ENCODE data around the gene KIF3A.

The KIF3A gene

DNA sequence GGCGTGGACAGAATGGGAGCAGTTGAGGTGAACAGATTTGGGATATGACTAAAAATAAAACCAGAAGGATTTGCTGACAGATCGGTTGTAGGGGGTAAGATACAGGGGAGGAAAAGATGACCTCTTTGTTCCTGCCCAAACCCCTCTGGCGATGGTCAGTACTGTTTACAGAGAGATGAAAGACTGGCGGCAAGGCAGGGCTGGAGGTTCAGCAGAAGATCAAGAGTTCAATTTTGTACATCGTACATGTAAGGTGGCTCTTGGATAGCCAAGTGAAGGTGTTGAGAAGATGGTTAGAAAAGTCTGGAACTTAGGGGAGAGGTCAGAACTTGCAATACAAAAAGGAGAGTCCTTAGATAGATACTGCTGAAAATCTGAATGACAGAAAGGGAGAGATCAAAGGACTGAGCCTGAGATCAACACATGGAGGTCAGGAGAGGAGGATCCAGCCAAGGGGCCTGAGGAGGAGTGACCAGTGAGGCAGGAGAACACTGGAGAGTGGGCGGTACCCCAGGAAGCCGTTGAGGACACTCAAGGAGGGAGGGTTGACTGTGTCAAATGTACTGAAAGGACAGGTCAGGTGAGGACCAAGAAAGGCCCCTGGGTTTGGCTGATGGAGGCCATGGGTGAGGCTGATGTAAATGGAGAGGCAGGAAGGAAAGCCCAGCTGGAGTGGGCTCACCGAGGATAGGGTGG, 56.4 kb downstream of the KIF3A start:
- H3K4me3 ChIP-seq (ENCODE audit: low read depth, low read length), result no peak overlapping the region
- no peak overlapping the region for H3K9ac ChIP-seq
- no peaks in the 10 kb centered on the region for H3K9me3 ChIP-seq (ENCODE audit: control insufficient read depth, low read length)
- TF ChIP-seq, protein P1, sequence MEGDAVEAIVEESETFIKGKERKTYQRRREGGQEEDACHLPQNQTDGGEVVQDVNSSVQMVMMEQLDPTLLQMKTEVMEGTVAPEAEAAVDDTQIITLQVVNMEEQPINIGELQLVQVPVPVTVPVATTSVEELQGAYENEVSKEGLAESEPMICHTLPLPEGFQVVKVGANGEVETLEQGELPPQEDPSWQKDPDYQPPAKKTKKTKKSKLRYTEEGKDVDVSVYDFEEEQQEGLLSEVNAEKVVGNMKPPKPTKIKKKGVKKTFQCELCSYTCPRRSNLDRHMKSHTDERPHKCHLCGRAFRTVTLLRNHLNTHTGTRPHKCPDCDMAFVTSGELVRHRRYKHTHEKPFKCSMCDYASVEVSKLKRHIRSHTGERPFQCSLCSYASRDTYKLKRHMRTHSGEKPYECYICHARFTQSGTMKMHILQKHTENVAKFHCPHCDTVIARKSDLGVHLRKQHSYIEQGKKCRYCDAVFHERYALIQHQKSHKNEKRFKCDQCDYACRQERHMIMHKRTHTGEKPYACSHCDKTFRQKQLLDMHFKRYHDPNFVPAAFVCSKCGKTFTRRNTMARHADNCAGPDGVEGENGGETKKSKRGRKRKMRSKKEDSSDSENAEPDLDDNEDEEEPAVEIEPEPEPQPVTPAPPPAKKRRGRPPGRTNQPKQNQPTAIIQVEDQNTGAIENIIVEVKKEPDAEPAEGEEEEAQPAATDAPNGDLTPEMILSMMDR (IDR thresholded peaks at IDR 0.05), result no peak
- no peaks in the 10 kb centered on the region for H3K79me2 ChIP-seq
- H3K4me2 ChIP-seq (ENCODE audit: low read length), result no peak overlapping the region
- H3K4me1 ChIP-seq, result no peaks in the 10 kb centered on the region
- H2AFZ ChIP-seq, result no peak overlapping the region
- H3K27me3 ChIP-seq (ENCODE audit: control insufficient read depth, insufficient read depth, low read length), result no peaks in the 10 kb centered on the region
- H3K27ac ChIP-seq, result no peak overlapping the region
- no peaks in the 10 kb centered on the region for H3K36me3 ChIP-seq (ENCODE audit: control insufficient read depth, insufficient read depth, low read length)

DNA sequence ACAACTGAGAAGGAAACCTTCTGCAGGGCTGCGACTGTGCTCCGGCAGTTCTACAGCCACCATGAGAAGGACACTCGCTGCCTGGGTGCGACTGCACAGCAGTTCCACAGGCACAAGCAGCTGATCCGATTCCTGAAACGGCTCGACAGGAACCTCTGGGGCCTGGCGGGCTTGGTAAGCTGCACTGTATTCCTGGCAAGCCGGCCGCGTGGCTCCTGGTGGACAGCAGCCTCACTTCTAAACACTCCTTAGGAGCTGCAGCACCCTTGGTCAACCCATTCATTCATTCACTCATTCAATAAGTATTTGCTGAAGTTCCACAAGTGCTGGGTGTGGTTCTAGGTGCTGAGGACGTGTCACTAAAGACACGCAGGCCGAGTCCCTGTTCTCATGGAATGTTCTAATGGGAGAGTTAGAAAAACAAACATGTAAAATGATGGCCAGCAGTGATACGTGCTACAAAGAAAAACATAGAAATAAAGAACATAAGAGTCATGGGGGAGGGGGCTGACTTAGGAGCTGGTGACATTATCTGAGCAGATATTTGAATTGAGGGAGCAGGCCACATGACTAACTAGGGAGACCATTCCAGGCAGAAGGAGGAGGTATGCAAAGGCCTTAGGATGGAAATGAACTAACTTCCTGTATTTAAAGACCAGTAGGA, 57.5 kb downstream of the KIF3A start:
- Histone ChIP-seq H3K4me3 (ENCODE audit: low read depth, low read length) (no peak overlapping the region), H3K27ac (no peak overlapping the region), H3K79me2 (no peaks in the 10 kb centered on the region), H3K27me3 (ENCODE audit: control insufficient read depth, insufficient read depth, low read length) (no peaks in the 10 kb centered on the region), H3K36me3 (ENCODE audit: control insufficient read depth, insufficient read depth, low read length) (no peaks in the 10 kb centered on the region), H3K9me3 (ENCODE audit: control insufficient read depth, low read length) (no peaks in the 10 kb centered on the region), H3K4me2 (ENCODE audit: low read length) (no peak overlapping the region), H3K4me1 (no peaks in the 10 kb centered on the region), H2AFZ (no peak overlapping the region), H3K9ac (no peak overlapping the region)
- TF ChIP-seq, protein P1 (IDR thresholded peaks at IDR 0.05), result no peak

DNA sequence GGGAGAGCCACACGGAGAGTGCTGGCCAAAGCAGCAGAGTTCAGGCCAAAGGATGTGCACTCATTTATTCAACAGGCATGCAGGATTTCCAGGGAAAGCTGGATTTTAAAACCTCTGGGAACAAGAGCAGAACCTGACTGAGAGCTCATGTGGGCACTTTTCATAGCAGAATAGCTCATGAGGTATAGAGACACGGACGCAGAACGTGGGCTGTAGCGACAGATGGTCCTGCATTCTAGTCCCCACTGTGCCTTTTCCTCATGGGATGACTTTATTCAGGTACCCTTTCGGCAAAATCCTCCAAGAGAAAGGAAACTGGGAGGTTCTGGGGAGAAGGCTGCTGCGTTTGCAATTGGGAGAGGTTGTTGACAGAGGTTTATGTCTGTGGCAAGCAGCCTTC, 58.2 kb downstream of the KIF3A start:
- H3K36me3 ChIP-seq (ENCODE audit: control insufficient read depth, insufficient read depth, low read length), result no peaks in the 10 kb centered on the region

DNA sequence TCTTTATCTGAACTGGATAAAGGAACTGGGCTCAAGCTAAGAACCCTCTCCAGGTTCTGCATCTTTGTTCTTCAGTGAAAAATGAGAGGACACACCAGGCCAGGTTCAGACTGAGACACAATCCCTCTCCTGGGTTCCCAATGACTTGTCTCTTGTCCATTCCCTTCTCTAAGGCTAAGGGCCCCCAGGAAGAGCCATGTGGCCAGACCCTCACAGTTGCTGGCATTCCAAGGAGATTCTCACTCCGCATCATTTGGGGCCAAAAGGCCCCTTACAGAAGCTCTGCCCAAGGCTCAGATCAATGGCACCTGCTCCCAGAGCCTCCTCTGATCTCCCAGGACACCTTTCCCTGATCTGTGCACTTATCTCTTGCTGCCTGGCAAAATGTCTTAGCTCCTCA, 58.6 kb downstream of the KIF3A start:
- TF ChIP-seq, protein P1 (IDR thresholded peaks at IDR 0.05), result no peak
- H3K4me3 ChIP-seq (ENCODE audit: low read depth, low read length), result no peak overlapping the region
- no peak overlapping the region for H2AFZ ChIP-seq
- no peaks in the 10 kb centered on the region for H3K36me3 ChIP-seq (ENCODE audit: control insufficient read depth, insufficient read depth, low read length)
- no peak overlapping the region for H3K4me2 ChIP-seq (ENCODE audit: low read length)
- H3K27me3 ChIP-seq (ENCODE audit: control insufficient read depth, insufficient read depth, low read length), result no peaks in the 10 kb centered on the region
- H3K9me3 ChIP-seq (ENCODE audit: control insufficient read depth, low read length), result no peaks in the 10 kb centered on the region
- H3K79me2 ChIP-seq, result no peaks in the 10 kb centered on the region
- no peak overlapping the region for H3K9ac ChIP-seq
- H3K27ac ChIP-seq, result no peak overlapping the region
- no peaks in the 10 kb centered on the region for H3K4me1 ChIP-seq

More for the DNA sequence above, 58.2 kb downstream of the KIF3A start:
- Histone ChIP-seq H3K27me3 (ENCODE audit: control insufficient read depth, insufficient read depth, low read length) (no peaks in the 10 kb centered on the region), H3K4me1 (no peaks in the 10 kb centered on the region), H3K9me3 (ENCODE audit: control insufficient read depth, low read length) (no peaks in the 10 kb centered on the region), H3K9ac (no peak overlapping the region), H3K4me3 (ENCODE audit: low read depth, low read length) (no peak overlapping the region), H3K27ac (no peak overlapping the region), H2AFZ (no peak overlapping the region), H3K4me2 (ENCODE audit: low read length) (no peak overlapping the region), H3K79me2 (no peaks in the 10 kb centered on the region)
- TF ChIP-seq, protein P1 (IDR thresholded peaks at IDR 0.05), result no peak

Data from parathyroid adenoma (tissue), 2 donors.